Measurements from ENCODE around the gene ST6GAL1. TPM values are rescaled to one million over a fixed set of nuclear protein-coding genes. Genes with fewer than 3 reads are reported as not detected.

Gene ST6GAL1
- total RNA-seq, 1 donor from 2014 or later, result 156 TPM

GRCh38 chr3:186980989-186981388, 50.7 kb downstream of the ST6GAL1 start:
- no peak overlapping the region for H3K27ac Mint-ChIP-seq (ENCODE audit: unreplicated experiment)
- DNase-seq, result no peak
- H3K27me3 Mint-ChIP-seq (ENCODE audit: unreplicated experiment), result peaks cover 12% of the 10 kb centered on the region
- no peak for TF ChIP-seq CTCF (IDR thresholded peaks at IDR 0.05; ENCODE audit: partially characterized antibody, unreplicated experiment)
- no peak overlapping the region for H3K4me3 Mint-ChIP-seq (ENCODE audit: unreplicated experiment)
- peaks cover 29% of the 10 kb centered on the region for H3K4me1 Mint-ChIP-seq (ENCODE audit: low read depth, unreplicated experiment)
- peaks cover 18% of the 10 kb centered on the region for H3K36me3 Mint-ChIP-seq (ENCODE audit: unreplicated experiment)
- peaks cover 8% of the 10 kb centered on the region for H3K9me3 Mint-ChIP-seq (ENCODE audit: unreplicated experiment)

DNA sequence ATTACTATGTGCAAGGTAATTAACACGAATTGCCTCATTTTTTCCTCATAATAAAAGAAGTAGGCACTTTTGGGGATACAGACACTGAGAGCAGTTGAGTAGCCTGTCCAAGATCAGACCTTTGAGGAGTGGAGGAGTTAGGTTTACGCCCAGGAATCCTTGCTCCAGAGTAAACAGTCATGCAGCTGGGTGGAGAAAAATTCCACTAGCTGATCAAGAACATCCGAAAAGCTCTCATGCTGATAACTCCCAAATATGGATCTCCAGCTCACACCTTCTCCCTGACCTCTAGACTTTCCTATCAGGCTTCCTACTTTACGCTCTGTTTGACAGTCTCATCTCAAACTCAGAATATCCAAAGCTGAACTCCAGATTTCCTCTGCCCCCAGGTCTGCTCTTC, 53.3 kb downstream of the ST6GAL1 start:
- Mint-ChIP-seq H3K27ac (ENCODE audit: unreplicated experiment) (no peak overlapping the region), H3K36me3 (ENCODE audit: unreplicated experiment) (peaks cover 18% of the 10 kb centered on the region), H3K4me1 (ENCODE audit: low read depth, unreplicated experiment) (peaks cover 24% of the 10 kb centered on the region), H3K27me3 (ENCODE audit: unreplicated experiment) (peaks cover 12% of the 10 kb centered on the region), H3K4me3 (ENCODE audit: unreplicated experiment) (no peak overlapping the region), H3K9me3 (ENCODE audit: unreplicated experiment) (peaks cover 8% of the 10 kb centered on the region)
- no peak for TF ChIP-seq CTCF (IDR thresholded peaks at IDR 0.05; ENCODE audit: partially characterized antibody, unreplicated experiment)
- no peak for DNase-seq

DNA sequence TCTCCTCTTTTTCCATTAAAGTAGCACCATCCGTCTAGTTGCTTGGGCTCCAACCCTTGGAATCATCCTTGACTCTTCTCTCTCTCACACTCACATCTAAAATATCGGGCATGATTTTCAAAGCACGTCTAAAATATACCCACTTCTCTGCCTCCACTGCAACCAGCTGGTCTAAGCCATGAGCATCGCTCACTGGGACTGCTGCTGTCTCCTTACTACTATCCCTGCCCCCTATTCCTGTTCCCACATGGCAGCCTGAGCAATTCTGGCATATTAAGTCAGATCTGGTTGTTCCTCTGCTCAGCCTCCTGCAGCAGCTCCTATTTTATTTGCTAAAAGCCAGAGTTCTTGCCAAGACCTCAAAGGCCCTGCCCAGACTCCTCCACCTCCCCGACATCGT, 53.7 kb downstream of the ST6GAL1 start:
- Mint-ChIP-seq H3K27me3 (ENCODE audit: unreplicated experiment) (peaks cover 12% of the 10 kb centered on the region), H3K9me3 (ENCODE audit: unreplicated experiment) (peaks cover 8% of the 10 kb centered on the region), H3K4me3 (ENCODE audit: unreplicated experiment) (no peak overlapping the region), H3K36me3 (ENCODE audit: unreplicated experiment) (peaks cover 18% of the 10 kb centered on the region), H3K27ac (ENCODE audit: unreplicated experiment) (no peak overlapping the region), H3K4me1 (ENCODE audit: low read depth, unreplicated experiment) (peaks cover 20% of the 10 kb centered on the region)
- no peak for DNase-seq
- TF ChIP-seq CTCF (IDR thresholded peaks at IDR 0.05; ENCODE audit: partially characterized antibody, unreplicated experiment), result no peak

- Mint-ChIP-seq H3K36me3 (ENCODE audit: unreplicated experiment) (peaks cover 18% of the 10 kb centered on the region), H3K4me3 (ENCODE audit: unreplicated experiment) (no peak overlapping the region), H3K27me3 (ENCODE audit: unreplicated experiment) (peaks cover 12% of the 10 kb centered on the region), H3K4me1 (ENCODE audit: low read depth, unreplicated experiment) (peaks cover 15% of the 10 kb centered on the region), H3K9me3 (ENCODE audit: unreplicated experiment) (peaks cover 7% of the 10 kb centered on the region), H3K27ac (ENCODE audit: unreplicated experiment) (no peak overlapping the region)
- TF ChIP-seq CTCF (IDR thresholded peaks at IDR 0.05; ENCODE audit: partially characterized antibody, unreplicated experiment), result no peak
- DNase-seq, result peak; percentile 57
Observed at GRCh38 chr3:186985661-186986364, 55.5 kb downstream of the ST6GAL1 start.

DNA sequence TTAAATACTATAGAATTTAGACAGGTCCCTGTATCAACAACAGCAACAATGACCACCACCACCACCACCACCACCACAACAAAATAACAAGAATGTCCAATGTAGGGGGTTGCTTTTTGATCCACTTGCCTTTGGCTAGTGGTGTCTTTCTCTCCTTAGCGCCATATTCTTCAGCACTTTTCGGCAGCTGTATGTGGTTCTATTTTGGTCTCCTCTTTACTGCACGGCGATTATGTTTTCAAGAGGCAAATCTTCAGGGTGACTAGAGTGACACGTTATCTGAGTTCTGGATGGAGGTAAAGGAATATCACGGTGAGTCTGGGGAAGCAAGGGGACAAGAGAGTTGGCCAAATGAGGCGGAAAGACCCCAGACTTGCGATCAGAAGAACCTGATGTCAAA, 56.1 kb downstream of the ST6GAL1 start:
- Mint-ChIP-seq H3K27ac (ENCODE audit: unreplicated experiment) (no peak overlapping the region), H3K4me3 (ENCODE audit: unreplicated experiment) (no peak overlapping the region), H3K36me3 (ENCODE audit: unreplicated experiment) (peaks cover 19% of the 10 kb centered on the region), H3K9me3 (ENCODE audit: unreplicated experiment) (peaks cover 6% of the 10 kb centered on the region), H3K27me3 (ENCODE audit: unreplicated experiment) (peaks cover 14% of the 10 kb centered on the region), H3K4me1 (ENCODE audit: low read depth, unreplicated experiment) (peaks cover 16% of the 10 kb centered on the region)
- no peak for TF ChIP-seq CTCF (IDR thresholded peaks at IDR 0.05; ENCODE audit: partially characterized antibody, unreplicated experiment)
- no peak for DNase-seq
